ENCODE data around the gene AIP.
A peak's percentile ranks its signal among the peaks of the same experiment; 100 is the strongest.
"Not testable (repeated sequence)": the region's sequence is repeated elsewhere in the genome, so short reads cannot be mapped to it uniquely, and the experiment has no call there.

The AIP gene

DNA sequence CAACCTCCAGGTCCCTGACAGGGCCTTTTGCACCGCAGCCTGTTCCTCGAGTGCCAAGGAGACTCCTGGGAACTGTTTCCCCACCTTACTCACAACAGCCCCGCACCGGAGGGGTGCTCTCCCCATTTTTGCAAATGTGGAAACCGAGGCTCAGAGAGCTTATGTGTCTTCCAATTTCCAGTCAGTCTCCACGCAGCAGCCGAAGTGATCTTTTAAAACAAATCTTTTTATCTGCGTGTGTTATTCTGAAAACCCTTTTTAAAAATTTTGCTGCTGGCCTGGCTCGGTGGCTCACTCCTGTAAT is 13.4 kb upstream of the AIP start:
- no peak for DNase-seq

DNA sequence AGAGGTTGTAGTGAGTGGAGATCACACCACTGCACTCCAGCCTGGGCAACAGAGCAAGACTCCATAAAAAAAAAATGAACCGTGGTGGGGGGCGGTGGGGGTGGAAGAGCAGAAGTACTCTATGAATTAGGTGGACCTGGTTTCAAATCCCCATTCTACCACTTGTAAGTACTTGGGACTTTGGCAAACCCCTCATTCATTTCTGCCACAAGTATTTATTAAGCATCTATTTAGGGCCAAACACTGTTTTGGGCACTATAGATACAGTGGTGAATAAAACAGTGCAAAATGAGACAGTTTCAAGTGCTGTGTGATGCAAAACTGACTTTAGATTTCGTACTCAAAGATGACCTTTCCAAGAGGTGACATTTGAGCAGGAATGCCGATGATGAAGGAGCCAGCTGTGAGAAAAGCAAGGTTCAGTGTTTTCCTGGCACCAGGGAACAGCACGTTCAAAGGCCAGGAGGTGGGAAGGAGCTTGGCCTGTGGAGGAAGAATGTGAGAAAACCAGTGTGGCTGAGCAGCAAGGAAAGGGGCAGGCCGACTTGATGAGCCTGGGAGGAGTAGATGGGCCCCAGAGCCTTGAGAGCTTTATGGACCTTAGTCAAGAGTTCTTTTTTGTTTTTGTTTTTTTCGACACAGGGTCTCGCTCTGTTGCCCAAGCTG is 12.4 kb upstream of the AIP start:
- DNase-seq, result no peak

DNA sequence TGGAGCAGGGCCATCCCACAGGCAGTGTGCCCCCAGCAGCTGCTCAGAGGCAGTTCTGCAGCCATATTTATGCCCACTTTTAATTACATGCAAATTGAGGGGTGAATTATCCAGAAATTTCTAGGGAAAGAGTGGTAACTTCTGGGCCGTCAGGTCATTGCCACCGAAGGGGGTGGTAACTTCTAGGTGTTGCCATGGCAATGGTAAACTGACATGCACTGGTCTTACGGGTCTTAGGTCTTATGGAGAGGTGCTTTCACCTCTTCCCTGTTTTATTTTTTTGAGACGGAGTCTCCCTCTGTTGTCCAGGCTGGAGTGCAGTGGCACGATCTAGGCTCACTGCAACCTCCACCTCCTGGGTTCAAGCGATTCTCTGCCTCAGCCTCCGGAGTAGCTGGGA is 9.9 kb upstream of the AIP start:
- no peak for DNase-seq

DNA sequence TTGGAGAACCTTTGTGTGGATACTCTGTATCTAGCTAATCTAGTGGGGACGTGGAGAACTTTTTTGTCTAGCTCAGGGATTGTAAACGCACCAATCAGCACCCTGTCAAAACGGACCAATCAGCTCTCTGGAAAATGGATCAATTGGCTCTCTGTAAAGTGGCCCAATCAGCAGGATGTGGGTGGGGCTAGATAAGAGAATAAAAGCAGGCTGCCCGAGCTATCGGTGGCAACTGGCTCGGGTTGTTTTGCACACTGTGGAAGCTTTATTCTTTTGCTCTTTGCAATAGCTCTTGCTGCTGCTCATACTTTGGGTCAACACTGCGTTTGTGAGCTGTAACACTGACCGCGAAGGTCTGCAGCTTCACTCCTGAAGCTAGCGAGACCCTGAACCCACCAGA is 6.1 kb upstream of the AIP start:
- not testable (repeated sequence) for DNase-seq

DNA sequence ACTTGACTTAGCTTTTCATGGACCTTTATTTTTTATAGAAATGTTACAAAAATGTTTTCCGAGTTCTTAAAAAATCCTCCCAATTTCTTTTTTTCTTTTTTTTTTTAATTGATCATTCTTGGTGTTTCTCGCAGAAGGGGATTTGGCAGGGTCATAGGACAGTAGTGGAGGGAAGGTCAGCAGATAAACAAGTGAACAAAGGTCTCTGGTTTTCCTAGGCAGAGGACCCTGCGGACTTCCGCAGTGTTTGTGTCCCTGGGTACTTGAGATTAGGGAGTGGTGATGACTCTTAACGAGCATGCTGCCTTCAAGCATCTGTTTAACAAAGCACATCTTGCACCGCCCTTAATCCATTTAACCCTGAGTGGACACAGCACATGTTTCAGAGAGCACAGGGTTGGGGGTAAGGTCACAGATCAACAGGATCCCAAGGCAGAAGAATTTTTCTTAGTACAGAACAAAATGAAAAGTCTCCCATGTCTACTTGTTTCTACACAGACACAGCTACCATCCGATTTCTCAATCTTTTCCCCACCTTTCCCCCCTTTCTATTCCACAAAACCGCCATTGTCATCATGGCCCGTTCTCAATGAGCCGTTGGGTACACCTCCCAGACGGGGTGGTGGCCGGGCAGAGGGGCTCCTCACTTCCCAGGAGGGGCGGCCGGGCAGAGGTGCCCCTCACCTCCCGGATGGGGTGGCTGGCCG is 5.3 kb upstream of the AIP start:
- not testable (repeated sequence) for DNase-seq

DNA sequence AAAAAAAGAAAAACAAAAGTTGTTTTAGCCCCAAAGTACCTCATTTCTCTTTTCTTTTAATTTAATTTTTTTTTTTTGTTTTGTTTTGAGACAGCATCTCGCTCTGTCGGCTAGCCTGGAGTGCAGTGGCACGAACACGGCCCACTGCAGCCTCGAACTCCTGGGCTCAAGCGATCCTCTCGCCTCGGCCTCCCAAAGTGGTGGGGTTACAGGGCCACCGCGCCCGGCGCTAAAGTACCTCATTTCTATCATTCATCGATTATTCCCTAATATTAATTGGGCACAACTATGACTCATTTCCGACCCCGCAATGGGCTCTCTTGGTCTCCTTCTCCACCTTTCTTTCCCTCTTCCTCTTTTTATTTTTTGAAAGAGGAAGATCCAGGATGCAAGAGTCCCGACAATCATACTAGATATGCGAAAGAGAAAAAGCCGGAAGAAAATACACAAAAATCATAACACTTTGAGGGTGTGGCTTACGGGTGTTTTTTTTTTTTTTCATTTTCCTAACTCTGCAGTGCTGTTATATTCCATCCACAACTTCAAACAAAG is 475 bp upstream of the AIP start:
- no peak for DNase-seq

DNA sequence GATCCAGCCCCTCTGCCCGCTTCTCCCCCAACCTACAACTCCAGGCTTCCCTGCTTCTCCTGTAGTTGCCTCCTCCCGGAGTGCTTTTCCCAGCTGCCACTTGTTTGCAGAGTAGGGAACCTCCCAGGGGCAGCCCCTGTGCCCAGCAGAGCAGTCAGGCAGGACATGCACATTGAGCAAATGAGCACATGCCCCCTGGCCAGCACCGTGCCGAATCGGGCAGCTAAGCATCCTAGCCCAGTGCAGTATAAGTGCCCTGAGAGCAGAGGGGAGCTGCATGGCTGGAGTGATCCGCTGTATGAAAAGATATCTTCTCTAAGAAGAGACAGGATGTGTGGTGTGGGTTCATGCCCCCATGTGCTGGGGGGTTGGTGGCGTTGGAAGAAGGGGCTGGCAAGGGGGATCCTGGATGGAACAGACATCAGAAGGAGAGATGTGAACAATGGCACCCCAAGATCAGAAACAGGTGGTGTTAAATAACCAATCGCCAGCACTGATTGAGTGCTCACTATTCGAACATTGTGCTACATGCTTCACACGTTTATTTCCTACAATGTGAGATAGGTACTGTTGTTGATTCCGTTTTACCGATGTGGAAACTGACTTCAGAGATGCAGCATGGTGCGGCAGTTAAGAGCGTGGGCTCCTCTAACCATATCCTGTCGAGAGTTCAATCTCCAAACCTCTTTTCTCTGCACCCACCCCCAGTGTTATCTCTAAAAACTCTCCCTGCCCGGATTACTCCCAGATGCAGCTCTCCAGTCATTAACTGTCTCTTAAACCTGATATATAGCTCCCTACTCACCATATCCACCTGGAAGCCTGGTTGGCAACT is 1.2 kb downstream of the AIP start:
- DNase-seq, result peak; percentile 31

DNA sequence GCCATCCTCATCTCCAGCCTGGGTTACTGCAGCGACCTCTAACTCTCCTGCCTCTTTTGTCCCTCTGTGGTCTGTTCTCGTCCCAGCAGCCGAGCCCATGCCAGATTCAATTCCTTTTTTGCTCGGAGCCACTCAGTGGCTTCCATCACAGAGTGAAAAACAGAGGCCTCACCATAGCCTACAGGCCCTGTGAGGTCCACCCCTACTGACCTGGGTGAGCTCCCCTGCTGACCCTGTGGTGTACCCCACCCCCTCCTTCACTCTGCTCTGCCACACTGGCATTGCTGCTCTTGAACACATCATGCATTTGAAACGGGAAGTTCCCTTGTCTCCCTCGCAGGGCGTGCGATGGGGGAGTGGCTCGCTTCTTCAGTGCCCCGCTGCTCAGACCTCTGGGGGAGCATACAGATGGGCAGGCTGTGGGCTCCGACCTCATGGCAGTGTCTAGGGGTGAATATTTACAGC is 2.1 kb downstream of the AIP start:
- peak; percentile 69 for DNase-seq

DNA sequence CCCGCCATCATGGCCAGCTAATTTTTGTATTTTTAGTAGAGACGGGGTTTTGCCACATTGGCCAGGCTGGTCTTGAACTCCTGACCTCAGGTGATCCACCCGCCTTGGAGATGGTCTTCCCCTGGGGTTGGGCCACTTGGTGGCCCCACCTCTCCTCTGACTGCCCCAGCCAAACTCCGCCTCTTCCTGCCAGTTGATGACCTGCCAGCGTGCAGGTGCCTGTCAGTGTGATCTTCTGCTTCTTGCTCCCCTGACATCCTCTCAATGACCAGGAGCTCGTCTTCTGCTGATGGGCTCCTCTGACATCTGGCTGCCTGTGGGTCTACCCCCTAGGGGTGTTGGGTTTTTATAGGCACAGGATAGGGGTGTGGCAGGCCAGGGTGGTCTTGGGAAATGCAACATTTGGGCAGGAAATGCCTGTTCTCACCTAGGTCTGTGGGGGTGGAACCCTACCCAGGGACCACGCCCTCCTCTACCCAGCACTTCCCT is 3.1 kb downstream of the AIP start:
- peak; percentile 23 for DNase-seq

DNA sequence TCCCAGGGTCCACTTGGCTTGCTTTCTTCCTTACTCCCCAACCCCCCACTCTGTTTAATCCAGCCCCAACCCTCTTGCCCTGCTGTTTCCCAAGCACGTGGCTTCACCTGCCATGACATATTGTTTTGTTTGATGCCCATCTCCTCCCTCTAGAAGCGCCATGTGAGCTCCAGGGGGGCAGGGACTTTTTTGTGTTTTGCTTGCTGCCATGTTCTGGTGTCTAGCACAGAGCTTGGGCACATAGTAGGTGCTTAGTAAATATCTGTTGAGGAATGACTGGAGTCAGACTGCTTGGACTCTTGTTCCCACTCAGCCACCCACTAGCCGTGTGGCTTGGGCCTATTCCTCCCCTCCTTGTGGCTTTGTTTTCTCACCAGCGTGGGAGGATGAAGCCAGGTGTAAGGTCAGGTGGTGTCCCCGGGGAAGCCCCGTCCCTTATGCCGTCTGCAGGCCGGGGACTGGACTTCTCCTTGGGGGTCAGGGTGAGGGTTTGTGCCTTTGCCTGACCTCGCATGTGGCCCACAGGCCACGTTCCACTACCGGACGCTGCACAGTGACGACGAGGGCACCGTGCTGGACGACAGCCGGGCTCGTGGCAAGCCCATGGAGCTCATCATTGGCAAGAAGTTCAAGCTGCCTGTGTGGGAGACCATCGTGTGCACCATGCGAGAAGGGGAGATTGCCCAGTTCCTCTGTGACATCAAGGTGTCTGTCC is 3.8 kb downstream of the AIP start:
- no peak for DNase-seq

DNA sequence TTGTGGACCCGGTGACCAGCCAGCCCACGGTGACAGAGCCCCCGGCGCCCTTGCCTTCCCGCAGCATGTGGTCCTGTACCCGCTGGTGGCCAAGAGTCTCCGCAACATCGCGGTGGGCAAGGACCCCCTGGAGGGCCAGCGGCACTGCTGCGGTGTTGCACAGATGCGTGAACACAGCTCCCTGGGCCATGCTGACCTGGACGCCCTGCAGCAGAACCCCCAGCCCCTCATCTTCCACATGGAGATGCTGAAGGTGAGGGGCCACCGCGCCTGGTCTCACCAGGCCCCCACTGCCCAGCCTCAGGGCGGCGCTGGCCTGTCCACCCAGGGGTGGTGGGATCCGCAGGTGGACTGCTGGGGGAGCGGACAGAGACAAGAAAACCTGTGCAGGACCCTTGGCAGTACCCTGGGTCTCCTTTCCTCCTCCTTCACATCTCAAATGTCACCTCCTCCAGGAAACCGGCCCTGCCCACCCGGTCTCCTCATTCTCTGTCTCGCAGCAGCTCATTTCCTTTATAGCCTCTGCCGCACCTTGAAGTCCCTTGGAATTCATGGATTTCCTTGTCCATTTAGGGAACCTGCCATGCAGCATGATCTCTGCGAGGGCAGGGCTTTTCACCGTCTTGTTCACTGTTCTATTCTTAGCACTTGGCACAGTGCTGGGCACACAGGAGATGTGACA is 6.5 kb downstream of the AIP start:
- no peak for DNase-seq

DNA sequence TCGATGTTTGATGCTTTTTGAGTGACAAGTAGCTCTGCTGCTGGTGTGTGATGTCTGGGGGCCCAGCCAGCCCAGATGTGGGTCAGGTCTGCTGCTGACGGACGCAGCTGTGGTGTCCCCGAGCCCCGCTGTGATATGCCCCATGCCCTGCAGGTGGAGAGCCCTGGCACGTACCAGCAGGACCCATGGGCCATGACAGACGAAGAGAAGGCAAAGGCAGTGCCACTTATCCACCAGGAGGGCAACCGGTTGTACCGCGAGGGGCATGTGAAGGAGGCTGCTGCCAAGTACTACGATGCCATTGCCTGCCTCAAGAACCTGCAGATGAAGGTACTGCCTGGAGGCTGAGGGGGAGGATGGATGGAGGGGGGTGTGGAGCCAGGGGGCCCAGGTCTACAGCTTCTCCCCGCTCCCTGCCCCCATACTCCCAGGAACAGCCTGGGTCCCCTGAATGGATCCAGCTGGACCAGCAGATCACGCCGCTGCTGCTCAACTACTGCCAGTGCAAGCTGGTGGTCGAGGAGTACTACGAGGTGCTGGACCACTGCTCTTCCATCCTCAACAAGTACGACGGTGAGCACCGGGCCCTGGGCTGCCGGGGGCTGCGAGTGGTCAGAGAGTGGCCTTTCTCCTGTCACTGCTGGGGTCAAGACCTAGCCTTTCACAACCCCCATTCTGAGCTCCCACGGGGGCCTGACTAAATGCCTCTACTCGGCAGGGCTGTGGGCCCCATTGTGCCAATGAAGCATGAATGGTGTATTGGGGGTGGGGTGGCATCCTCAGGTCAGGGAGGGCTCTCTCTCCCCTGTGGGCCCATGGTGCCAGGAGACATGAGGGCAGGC is 7.3 kb downstream of the AIP start:
- no peak for DNase-seq

DNA sequence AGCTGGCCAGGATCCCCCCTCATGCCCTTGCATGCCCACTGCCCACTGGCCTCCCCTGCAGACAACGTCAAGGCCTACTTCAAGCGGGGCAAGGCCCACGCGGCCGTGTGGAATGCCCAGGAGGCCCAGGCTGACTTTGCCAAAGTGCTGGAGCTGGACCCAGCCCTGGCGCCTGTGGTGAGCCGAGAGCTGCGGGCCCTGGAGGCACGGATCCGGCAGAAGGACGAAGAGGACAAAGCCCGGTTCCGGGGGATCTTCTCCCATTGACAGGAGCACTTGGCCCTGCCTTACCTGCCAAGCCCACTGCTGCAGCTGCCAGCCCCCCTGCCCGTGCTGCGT is 7.9 kb downstream of the AIP start:
- no peak for DNase-seq

DNA sequence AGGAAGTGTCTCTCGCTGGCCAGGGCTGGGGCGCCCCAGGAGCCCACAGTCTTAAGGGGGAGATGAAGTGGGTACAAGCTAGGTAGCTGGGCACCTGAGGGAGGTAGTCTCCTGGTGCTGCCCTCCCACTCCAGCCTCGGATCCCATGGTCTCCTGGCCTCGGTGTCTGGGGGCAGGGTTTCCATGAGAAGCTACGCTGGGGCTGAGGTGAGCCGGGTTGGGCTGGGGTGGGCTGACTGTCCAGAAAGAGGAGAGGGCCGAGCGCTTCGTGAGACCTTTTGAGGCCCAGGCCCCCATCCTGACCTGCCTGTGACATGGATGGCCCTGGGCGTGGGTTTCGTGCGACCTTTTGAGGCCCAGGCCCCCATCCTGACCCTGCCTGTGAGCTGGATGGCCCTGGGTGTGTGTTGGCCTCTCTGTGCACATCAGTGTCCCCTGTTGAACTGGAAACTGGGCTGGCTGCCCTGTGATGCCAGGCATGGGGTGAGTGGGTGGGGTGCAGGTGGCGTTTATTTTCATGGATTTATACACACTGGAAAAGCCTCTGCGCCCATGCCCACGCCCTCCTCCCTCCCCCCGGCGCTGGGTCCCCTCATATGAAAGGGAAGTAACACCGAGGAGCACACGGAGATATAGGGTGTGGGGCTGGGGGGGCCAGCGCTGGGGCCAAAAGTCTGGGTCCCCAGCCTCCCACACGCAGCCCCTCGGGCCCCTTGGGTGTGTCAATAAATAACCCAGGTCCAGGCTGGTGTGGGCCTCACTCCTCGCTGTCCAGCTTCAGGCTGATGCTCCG is 8.6 kb downstream of the AIP start:
- DNase-seq, result no peak

DNA sequence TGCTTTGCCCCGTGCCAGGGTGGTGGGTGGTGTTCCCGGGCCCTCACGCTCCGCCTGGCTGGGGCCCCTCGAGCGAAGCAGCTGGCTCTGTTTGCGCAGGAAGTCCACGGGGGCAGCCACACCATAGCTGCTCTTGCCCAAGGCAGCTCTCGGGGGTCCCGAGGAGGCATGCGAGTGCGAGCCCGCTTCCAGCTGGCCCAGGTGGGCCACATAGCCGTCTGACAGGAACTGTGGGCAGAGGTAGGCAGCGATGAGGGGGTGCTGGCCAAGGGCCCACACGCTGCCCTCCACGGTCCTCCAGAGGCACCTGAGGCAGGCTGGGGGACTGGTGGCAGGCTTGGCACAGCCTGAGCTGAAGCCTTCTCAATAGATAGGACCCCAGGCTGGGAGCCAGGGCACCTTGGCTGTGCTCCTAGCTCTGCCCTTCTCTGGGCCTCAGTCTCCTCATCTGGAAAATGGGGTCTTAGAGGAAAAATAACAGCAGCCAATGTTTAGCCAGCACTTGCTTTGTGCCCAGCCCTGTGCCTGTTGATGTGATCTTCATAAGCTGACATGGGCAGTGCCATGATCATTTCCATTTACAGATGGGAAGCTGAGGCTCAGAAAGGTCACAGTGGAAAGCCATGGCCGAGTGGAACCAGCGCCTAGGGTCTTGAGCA is 9.4 kb downstream of the AIP start:
- DNase-seq, result no peak

DNA sequence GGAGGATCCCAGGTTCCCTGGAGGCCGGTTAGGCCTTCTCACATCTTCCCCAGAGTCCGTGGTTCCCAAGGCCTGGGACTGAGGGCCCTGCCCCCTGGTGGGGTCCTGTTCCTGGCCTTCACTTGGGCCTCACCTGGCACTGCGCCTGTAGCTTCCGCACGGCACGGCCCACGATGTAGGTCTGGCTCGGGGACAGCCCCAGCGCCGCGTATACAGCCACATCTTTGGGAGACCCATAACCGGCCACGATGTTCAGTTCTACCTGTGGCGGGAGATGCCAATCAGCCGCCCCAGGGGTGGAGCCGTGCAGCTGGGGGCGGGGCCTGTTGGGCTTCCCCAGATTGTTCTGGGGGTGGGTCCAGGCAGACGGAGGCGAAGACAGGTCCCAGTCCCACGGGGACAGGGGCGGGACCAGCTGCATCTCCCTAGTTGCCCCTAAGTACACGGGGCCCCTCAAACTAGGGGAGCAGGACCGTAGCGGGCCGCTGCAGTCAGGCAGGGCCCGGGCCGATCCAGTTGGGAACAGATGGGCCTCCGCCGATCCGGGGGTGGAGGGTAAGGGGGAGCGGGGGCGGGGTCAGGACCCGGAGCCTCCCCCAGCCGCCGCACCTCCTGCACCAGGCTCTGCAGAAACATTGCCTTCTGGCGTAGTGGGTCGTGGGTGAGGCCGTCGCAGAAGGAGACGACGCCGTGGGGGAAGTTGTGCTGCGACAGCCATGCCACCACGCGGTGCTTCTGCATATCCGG is 10.1 kb downstream of the AIP start:
- no peak for DNase-seq

DNA sequence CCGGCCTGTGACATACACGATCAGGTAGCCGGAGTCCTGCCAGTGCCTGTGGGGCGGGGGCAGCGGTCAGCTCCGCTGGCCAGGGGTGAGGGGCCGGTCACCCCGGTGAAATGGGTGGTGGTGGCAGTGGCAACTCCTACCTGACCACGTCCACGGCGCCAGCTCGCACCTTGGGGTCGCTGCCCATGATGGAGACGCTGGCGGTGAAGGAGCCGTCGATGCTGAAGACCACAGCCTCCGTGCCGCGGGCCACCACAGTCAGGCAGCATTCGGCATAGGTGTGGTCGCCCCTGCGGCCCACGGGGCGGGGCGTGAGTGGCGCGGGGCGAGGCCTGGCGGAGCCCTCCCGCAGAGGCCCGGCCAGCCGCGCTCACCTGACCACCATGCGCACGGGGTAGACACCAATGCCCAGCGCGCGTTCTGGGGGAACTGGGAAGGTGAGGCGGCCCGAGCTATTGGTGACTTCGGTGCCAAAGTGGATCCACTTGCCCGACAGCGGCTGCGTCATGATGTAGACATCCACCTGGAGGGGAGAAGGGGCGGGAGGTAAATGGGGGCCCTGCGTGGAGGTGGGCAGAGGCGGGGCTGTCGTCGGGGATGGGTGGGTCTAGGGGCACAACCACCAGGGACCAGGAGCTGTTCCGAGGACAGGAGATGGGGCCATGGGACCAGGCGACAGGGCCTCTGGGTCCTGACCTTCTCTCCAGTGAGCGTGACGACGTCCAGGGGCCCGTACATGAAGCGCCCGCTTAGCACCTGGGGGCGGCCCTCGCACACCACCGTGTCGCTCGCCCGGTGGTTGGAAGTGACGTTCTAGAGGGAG is 10.9 kb downstream of the AIP start:
- DNase-seq, result no peak
